ENCODE results near the gene RBFOX2. TPM values are rescaled to one million over a fixed set of nuclear protein-coding genes. Genes with fewer than 3 reads are reported as not detected.

The RBFOX2 gene
- total RNA-seq, 1 donor from 2014 or later: 74.4 TPM

DNA sequence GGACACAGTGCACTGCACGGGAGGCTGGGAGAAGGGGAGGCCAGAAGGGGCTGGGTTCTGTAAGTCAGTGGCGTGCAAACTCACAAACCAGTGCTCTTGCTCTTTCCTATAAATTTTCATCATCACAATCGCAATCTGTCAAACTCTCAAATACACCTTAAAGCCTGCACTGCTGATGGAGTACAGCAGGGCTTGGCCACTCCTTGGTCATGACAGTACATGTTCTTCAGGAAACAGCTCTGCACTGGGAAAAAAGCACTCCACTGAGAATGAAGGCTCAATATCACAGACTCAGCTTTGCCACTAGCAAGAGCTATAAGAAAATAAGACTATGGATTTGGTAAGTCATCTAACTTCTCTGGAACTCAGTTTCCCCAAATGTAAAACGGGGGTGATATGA lies 111.0 kb downstream of the RBFOX2 start:
- intact Hi-C loops (cut with DNase I): loop anchor here (5.0 kb wide), 1 partner anchor 160 kb away; no protein-coding TSS in a partner anchor
- ATAC-seq (ENCODE audit: poor library complexity): no peak
- no peak for DNase-seq

DNA sequence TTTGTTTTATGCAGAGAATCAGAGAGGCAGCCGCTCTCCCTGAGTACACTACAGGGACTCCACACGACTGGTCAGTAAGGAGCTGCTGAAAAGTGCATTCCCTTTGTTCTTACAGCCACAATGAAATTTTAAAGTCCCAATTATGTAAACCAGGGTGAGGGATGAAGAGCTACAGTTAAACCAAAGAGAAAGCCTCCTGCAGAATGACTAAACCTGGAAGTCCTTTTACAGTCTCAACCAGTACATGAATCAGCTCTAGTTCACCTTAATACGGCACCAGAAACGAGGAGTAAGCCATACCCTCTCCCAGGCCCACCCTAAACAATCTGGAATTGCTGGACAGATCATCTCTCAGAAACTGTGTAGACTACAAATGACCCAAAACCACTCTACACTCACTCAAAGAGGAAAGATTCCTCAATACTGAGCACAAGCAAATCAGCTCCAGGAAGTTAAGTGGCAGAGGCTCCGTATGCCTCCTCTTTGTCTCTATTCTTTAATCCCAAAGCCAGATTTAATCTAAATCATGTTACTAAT lies 113.1 kb downstream of the RBFOX2 start:
- ATAC-seq (ENCODE audit: poor library complexity) (peak; percentile 5), DNase-seq (no peak)
- intact Hi-C loops (cut with DNase I): loop anchor here (5.0 kb wide), 1 partner anchor 158 kb away; no protein-coding TSS in a partner anchor

DNA sequence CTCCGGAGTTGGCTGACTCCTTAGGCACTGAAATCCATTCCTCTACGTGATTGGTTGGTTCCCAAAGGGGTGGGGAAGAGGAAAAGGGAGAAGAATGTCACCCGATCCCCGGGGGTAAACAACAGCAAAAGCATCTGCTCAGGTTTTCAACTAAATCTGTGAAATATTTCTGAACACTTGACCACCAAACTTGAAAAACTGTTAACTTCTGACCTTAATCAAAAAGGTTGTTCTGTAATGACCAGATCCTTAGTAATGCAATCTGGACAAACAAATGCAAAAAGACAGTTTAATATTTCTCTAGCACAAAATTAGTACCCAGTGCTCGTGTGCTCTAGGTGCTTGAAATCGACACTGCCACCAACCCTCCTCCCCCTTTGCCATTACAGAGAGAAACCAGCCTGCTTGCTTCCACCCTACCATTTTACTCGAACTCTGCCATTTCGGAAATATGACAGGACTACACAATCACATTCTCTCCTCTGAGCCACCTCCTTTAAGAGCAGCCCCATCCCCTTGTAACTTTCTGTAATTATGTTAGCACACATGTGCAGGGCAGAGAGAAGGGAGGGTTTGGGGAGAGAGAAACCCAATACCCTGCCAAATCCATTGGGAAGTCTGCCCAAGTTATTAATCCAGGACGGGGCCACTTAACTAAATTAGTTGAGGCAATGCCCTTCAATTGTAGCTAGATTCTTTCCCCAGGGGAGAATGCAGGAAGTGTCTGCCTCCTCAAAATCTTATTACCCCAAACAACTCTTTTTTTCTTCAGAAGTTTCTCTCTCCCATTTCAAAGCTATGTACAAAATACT lies 113.8 kb downstream of the RBFOX2 start:
- DNase-seq (no peak), ATAC-seq (ENCODE audit: poor library complexity) (peak; percentile 90)
- intact Hi-C loops (cut with DNase I): loop anchor here (5.0 kb wide), 1 partner anchor 158 kb away; no protein-coding TSS in a partner anchor

DNA sequence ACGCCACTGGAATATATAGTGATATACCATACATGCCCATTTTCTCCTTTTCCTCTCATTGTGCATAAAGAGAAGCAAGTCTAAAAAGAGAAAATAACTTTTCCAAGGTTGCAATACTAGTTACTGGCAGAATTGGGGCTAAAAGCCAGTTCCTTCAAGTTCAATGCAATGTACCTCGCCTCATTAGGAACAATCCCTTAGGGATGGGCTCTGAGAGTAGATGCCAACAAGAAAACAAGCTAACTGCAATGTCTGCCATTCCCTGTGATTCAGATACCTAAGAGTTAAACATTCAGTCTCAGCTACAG lies 114.3 kb downstream of the RBFOX2 start:
- DNase-seq (no peak), ATAC-seq (ENCODE audit: poor library complexity) (no peak)
- intact Hi-C loops (cut with DNase I): no loop called here

DNA sequence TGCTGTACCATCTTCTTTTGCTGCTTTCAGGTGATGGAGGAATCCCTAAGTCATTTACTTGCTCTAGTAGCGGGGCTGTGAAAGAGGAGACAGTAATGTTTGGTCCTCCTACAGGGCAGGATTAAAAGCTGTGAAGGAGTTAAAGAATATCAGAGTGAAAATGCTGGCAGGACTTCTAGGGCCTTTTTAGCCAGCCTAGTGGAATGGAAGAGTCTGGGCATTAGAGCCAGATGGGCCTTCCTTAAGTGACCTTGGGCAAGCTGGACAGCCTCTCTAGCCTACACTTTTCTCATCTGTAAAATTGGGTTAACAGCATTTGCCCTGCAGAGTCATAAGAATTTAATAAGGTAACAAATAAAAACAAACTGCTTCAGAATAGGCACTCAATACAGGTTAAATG lies 114.7 kb downstream of the RBFOX2 start:
- intact Hi-C loops (cut with DNase I): no loop called here
- DNase-seq (no peak), ATAC-seq (ENCODE audit: poor library complexity) (peak; percentile 43)

DNA sequence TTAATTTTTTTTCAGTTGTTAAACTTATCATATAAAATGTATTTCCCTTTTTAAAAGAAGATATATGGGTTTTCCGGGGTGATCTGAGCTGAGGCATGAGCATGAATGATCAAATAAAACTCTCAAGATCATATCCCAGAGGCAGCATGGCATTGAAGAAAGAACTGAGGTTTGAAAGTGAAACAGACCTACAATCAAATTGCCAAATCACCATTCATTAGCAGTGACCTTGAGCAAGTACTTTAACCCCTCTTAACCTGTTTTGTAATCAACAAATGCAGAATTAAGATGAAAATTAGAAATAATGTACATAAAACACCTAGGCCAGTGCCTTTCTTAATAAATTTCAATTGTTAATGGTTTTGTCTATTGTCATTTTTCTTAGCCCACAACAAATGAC lies 116.0 kb downstream of the RBFOX2 start:
- ATAC-seq (ENCODE audit: poor library complexity) (no peak), DNase-seq (no peak)
- intact Hi-C loops (cut with DNase I): no loop called here

DNA sequence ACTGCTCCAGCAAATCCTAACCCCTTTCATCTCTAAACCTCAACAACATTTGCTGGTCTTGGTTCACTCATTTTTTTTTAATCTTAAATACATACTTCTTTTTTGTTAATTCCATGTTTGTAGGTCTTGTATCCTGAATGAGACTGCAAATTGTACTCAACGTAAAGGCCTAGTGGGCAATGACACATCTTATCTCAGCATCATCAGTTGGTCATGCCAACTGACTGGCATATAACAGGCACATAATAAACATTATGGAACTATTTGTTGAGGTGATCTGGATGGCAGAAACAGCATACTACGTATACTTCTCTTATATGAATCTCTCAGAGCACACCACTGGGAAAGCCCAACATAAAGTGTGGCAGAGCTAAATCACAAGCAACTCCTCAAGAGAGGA lies 116.7 kb downstream of the RBFOX2 start:
- no peak for ATAC-seq (ENCODE audit: poor library complexity)
- intact Hi-C loops (cut with DNase I): no loop called here
- no peak for DNase-seq

DNA sequence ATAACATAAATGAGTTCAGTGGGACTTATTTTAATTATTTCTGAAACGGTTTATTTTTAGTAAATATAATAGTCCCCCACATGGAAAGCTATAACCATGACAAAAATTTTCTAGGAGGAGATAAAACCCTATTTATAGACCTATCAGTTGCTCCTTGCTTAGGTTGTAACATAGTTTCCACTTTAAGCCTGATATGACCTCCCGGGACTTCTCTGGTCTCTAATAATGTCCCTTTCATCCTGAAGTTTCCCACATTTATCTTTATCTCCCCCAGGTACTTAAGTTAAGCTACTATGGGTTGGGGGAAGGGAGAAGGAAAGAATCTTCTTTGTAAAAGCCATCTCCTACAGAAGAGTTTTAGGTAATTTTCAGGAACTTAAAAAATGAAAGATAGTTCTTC lies 117.7 kb downstream of the RBFOX2 start:
- DNase-seq (no peak), ATAC-seq (ENCODE audit: poor library complexity) (peak; percentile 43)
- intact Hi-C loops (cut with DNase I): no loop called here

DNA sequence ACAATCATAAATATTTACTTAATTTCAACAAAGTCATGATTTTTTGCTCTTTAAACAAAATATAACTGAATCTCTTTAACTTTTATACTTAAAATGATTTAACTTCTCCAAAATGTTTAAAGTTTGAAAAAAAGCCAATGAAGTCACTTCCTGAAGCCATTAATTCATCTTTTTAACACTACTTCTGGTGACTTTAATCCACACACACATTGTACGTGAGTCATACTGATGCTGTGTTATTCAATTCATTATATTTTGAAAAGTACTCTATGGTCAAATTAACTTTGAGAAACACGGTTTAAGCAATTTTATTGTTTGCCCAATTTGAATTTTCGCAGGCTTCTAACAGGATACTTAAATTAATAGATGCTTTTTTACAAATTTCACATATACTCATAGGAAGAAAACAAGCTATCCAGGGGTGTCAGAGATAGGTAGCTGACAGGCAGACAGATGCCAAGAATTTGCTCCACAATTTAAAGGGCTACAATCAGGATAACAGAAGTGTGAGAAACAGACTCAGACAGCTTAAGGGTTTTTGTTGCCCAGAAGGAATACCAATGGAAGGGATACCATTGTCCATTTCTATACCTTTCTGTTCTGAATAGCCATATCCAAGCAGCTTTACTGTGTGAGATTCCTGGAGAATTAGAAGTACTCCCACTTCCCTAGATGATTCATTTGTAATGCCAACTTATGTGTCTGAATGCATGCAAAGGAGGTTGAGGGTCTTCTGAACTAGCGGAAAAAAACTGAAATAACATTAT lies 118.4 kb downstream of the RBFOX2 start:
- intact Hi-C loops (cut with DNase I): no loop called here
- ATAC-seq (ENCODE audit: poor library complexity) (peak; percentile 60), DNase-seq (no peak)

DNA sequence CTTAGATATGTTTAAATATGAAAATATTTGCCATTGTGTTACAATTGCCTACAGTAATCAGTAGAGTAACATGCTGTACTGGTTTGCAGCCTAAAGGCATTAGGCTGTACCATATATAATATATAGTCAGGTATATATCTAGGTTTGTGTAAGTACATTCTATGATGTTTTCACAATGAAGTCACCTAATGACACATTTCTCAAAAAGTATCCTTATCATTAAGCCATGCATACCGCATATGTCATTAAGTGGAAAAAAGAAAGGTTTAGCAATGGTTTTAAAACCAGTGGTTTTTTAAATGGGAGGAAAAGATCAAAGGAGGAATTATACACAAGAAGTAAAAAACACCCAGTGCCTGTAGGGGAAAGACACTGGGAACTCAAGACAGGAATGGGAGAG lies 122.7 kb downstream of the RBFOX2 start:
- intact Hi-C loops (cut with DNase I): no loop called here
- no peak for ATAC-seq (ENCODE audit: poor library complexity)
- DNase-seq: no peak

DNA sequence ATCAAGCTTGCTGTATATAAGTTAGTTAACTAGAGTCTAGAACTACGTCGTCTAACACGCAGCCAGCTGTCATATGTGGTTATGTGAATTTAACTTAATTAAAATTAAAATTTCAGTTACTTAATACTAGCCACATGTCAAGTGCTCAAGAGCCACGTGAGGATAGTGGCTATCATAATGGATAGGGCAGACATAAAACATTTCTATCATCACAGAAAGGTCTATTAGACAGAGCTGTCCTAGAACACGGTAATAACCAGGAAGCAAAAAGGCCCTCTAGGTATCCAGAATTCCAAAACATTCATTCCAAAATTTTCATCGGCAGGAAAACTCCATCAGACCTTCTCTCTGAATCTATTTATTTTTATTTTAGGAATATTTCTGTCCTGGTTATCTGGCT lies 123.9 kb downstream of the RBFOX2 start:
- intact Hi-C loops (cut with DNase I): loop anchor here (5.0 kb wide), 1 partner anchor 62 kb away; no protein-coding TSS in a partner anchor
- ATAC-seq (ENCODE audit: poor library complexity) (peak; percentile 69), DNase-seq (no peak)

DNA sequence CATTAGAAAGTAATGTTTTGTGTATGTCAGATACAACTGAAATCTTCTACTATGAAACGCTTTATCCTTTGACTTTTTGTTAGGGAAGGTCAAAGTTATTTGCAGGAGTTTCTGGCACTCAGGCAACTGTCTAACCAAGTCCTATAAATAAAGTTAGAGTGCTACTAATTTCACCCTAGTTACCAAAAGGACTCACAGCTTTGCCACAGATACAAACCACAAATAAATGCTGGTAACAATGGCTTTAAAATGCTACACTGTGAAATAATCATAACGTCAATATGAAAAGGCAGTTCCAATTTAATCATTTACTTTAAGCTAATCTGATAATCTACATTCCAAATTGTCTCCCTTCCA lies 124.3 kb downstream of the RBFOX2 start:
- DNase-seq (no peak), ATAC-seq (ENCODE audit: poor library complexity) (peak; percentile 82)
- intact Hi-C loops (cut with DNase I): loop anchor here (5.0 kb wide), 1 partner anchor 62 kb away; no protein-coding TSS in a partner anchor

DNA sequence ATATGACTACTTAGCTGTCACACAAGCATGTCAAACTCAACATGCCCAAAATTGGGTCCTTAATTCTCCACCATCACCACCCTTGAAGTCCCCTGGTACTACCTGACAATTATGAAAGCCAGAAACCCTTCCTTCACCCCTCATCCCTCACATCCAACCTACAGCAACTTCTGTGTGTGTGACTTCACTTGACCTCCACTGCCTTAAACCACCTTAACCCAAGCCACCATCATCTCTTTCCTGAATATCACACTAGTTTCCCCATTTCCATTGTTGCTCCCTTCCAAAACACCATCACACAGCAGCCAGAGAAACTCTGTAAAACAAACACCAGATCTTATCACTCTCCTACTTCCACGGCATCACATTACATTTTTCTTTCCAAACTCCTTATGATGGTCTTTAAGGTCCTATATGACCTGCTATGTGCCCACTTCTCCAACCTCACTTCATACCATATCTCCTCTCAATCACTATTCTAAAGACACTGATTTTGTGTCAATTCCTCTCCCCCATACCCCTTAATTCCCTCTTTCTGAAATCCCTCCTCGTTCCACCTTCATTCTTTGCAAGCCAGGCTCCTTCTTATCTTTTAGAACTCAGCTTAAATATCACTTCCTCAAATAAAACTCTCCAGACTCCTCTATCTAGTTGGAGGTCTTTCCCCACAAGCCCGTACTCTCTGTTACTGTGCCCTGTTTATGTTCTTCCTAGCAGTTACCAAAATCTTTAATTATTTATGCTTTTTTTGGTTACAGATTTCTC lies 124.9 kb downstream of the RBFOX2 start:
- no peak for DNase-seq
- ATAC-seq (ENCODE audit: poor library complexity): peak; percentile 32
- intact Hi-C loops (cut with DNase I): loop anchor here (5.0 kb wide), 1 partner anchor 61 kb away; no protein-coding TSS in a partner anchor

DNA sequence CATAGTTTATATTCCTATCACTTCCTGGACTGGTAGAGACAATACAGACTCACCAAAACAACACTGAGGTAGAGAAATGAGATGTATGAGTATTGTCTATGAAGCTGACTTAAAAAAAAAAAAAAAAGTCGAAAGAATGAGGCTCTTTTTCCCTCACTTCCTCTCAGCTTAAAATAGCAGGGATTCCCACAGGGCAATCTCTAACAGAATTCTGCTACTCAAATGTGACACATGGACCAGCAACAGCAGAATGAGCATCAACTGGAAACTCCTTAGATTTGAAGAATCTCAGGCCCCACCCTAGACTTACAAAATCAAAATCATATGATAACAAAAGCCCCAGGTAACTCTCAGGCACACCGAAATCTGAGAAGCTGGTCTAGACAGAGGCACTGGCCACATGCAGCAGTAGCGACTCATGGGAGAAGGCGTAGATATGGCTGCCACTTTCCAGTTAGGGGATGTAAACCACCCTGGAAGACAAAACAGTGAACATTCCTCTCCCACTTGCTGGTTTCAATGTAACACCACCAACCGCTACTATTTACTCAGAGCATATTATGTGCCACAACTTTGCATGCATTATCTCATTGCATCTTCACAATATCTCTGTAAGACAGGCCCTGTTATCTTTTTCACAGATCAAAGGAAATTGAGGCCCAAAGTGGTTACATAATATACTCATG lies 128.0 kb downstream of the RBFOX2 start:
- ATAC-seq (ENCODE audit: poor library complexity): no peak
- no peak for DNase-seq
- intact Hi-C loops (cut with DNase I): loop anchor here (5.0 kb wide), 1 partner anchor 58 kb away; no protein-coding TSS in a partner anchor

DNA sequence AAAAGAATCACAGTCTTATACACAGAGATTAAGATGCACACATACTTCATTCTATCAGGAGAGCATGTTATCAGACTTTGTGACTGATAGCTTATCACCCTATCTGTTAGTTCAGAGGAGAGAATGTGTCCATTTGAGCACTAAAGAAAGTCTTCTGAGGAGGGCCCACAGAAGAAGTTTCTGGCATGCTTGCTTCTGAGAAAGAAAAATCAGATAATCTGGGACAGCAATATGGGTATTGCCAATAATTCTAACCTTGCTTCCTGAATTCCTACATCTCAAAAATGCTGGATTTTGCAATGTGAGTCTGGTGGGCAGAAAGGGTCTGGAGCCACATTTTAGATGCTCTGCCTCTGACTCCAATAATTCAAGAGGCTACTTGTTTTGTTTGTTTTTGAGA lies 128.9 kb downstream of the RBFOX2 start:
- intact Hi-C loops (cut with DNase I): loop anchor here (5.0 kb wide), 1 partner anchor 57 kb away; no protein-coding TSS in a partner anchor
- DNase-seq (no peak), ATAC-seq (ENCODE audit: poor library complexity) (no peak)

DNA sequence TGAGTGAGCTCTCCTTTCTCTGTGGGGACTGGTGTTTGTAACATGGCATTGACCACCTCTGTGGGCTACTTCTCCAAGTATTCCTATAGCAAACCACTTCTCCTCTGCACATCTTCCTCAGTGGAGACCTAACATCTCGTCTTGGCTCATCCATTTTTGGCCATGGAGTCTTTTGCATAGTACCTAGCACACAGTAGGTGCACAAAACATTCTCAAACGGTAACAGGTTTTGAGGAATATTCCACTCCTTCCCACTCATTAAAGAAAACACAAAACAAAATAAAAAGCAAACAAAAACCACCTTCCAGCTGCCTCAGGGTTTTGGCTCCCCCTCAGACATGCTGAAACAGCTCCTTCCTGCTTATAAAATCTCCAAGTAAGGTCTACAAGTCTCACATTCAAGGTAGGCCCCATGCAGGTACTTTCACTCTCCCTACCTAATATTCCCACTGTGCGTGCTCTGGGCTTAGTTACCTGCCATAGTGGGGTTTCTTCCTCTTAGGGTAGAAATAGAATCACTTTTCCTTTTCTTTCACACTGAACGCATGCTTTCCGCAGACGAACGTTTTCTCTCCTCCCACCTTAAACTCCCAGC lies 132.4 kb downstream of the RBFOX2 start:
- intact Hi-C loops (cut with DNase I): no loop called here
- ATAC-seq (ENCODE audit: poor library complexity) (no peak), DNase-seq (no peak)

DNA sequence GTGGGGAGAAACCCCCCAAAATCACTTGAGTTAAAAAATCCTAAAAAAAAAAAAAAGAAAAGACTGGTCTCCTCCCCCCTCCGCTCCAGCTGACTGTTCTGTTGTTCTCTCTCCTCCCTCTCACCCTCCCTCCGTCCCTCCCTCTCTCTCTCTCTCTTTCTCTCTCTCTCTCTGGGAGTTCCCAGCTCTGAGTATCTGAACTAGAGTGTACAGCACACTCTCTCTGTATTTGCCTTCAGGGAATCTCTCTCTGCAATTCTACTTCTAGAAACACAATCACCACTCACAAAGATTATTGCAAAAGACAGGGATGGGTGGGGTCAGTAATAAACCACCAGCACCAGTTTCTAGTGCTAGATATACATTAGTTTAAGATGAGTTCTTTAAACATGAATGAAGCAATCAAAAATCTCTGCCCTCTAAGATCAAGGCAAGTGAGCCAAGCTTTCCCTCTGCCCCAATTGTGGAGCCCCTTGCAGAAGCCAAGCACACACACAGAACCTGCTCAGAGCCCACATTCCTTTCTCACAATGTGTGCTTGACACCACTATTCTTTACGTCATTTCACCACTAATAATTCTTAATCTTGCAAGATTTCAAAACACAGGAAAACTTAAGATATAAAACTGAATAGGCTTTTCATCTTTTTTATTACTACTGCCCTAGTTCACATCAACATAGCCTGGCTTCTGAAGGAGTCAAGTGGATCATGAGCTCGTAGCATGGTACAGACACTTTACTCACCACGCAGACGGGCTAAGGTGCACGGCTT lies 133.5 kb downstream of the RBFOX2 start:
- ATAC-seq (ENCODE audit: poor library complexity): peak; percentile 94
- intact Hi-C loops (cut with DNase I): no loop called here
- DNase-seq: no peak
